ENCODE results near the gene SEPTIN5.

DNA sequence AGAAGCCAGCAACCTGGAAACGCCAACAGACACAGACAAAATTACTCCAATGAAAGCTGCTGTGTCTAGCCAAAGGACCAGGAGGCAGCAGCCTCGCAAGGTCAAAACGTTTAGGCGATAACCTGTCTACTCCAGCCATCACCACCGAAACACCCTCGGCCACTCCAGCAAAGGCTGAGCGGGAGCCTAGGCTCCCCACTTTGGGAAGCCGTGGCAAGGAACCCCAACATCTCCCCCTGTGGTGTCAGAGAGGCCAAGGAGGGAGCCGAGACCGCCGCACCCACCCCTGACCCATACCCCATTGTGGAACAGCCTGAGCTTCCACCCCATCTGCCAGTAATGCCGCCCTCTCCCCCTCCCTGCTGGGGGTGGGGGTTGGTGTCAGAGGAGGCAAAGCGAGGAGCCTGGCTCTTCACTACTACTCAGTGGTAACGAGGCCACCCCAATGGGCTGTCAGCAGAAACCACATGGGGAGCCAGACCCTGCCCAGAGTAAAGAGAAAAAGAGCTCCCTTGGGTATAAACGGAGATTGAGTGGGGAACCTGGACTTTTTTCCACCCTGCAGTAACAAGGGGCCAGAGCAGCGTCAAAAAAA lies 33.9 kb upstream of the SEPTIN5 start:
- TF ChIP-seq GATA2 (IDR thresholded peaks at IDR 0.05; ENCODE audit: low read depth, low read length) = no peak
- no peak for TF ChIP-seq GATA3 (IDR thresholded peaks at IDR 0.05; ENCODE audit: low read depth, low read length)

All from SH-SY5Y (cell line).